ENCODE measurements around the gene SNRPD3.

The SNRPD3 gene

DNA sequence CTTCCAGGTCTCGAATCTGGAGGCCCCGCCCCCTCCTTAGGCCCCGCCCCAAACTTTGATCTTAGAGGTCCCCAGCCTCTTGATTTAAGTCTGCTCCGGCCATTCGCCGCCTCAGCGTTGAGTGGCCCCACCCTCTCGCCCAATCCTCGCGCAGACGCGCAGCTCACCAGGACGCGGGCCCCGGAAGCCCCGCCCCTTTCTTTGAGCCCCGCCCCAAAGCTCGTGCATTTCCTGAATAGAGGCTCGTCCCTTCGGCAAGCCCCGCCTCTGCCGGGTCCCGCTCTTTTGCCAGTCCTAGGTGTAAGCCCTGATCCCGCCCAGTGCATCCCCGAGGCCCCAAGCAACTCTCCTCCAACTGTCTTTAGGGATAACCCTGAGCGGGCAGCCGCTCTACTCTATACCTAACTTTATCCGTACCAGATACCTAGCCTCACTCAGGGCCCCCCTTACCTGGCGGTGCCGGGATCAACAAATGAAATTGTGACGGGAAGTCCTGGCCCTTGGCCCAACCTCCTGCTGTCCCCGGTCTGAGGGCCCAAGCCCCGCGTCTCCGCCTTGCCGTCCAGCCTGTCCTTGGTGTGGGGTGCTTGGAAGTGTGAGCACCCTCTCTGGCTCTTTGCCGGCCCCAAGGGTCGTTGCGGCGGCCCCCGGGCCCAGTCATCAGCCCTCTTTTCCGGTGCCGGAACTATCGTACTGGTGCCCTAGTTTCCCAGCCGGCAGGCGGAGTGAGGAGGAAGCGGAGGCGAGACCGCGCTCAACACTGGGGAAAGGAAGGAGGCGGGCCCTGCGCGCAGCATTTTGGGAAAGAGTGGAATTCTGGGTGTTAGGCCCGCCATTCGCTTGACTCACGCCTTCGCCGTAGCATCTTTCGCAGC is at the start of gene SNRPD3:
Gene SNRPD3, plus strand, starts transcription at position 835 of the 875 bp plus-strand sequence. CDS start 1,676 bp downstream, outside the sequence.
- FAIRE-seq, result no peak
- DNase-seq (ENCODE audit: insufficient read length, low spot score), result peak; percentile 94
- TF ChIP-seq, protein P1, sequence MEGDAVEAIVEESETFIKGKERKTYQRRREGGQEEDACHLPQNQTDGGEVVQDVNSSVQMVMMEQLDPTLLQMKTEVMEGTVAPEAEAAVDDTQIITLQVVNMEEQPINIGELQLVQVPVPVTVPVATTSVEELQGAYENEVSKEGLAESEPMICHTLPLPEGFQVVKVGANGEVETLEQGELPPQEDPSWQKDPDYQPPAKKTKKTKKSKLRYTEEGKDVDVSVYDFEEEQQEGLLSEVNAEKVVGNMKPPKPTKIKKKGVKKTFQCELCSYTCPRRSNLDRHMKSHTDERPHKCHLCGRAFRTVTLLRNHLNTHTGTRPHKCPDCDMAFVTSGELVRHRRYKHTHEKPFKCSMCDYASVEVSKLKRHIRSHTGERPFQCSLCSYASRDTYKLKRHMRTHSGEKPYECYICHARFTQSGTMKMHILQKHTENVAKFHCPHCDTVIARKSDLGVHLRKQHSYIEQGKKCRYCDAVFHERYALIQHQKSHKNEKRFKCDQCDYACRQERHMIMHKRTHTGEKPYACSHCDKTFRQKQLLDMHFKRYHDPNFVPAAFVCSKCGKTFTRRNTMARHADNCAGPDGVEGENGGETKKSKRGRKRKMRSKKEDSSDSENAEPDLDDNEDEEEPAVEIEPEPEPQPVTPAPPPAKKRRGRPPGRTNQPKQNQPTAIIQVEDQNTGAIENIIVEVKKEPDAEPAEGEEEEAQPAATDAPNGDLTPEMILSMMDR (IDR thresholded peaks at IDR 0.05; ENCODE audit: insufficient read depth, missing control alignments), result no peak

DNA sequence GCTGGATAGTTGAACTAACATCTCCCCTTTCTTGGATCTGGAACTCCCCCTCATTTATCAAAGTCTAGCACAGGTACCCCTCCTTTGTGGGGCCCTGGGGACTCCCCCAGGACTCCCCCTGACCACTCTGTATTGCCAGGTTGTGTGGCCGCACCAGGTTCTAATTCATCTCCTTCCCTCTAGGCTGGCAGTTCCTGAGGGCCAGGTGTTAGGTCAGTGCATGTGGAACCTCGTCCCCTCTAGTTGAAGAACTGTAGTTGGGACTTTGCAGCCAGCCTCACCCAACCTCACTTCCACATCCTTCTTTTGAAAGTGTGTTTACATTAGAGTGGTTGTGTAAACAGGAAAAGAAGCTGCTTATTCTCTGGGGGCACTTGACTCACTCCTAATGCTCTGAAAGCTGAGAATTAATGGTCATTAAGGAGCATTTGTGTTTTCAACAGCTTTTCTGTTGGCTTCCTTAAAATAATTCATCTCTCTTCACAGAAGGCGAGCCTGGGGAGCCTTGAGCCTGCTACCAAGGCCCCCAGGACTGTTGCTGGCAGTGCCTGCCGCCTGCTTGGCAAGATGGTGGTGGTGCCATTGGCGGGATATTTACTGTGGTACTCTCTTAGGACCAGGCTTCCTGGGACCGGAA is 48.9 kb upstream of the SNRPD3 start:
- TF ChIP-seq, protein P1 (IDR thresholded peaks at IDR 0.05; ENCODE audit: insufficient read depth, missing control alignments), result no peak
- FAIRE-seq (no peak), DNase-seq (ENCODE audit: insufficient read length, low spot score) (no peak)

DNA sequence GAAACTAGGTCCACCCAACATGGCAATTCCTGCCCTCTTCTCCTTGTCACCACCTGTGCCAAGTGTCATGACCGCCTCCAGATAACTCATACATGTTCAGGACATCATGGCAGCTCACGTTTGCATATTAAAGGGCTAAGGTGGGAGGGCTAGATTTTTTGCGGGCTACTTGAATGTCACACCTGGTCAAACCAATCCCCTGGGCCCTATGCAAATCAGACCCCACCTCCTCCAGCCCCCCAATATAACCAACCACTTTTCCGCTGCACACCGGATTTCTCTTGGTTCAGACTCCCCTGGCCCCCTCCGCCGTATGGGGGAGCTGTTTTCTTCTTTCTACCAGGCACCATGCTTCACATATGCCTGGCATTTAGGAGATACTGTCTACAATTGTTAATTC is 48.1 kb upstream of the SNRPD3 start:
- TF ChIP-seq, protein P1 (IDR thresholded peaks at IDR 0.05; ENCODE audit: insufficient read depth, missing control alignments), result no peak
- no peak for FAIRE-seq
- no peak for DNase-seq (ENCODE audit: insufficient read length, low spot score)

DNA sequence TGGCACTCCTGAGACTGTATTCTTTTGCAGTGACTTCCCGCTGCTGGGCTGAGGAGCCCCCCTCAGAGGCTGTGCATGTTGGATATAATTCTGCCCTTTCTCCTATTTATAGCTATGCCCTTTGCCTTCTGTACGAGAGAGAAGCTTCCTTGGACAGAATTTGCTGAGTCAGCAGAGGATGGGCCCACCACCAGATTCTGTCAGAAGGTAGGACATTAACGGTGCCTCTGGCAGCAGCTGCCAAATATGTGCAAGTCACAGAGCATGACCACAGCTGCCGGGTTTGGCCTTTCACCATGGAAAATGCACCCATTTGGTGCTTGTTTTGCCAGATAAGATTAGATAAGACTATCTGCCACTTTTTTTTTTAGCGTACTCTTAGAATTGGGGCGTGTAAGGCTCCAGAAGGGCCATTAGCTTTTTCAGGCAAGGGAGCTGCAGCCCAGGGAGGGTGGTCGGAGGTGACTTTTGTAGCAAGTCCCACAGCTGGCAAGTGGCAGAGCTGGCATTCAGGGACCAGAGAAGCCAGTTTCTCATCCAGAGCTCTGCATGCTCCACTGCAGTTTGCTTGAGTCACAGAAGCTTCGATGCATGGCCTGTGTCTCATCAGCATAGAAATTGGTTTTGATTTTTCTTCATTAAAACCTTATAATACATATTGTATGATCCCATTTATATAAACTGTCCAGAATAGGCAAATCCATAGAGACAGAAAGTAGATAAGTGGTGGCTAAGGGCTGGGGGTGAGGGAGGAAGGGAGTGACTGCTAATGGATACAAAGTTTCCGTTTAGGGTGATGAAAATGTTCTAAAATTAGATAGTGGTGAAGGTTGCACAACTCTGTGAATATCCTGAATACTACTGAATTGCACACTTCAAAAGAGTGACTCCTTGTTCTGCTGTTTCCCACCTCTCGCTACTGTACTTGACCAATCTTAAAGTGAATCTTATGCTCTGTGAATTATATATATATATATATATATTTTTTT is 44.9 kb upstream of the SNRPD3 start:
- FAIRE-seq (no peak), DNase-seq (ENCODE audit: insufficient read length, low spot score) (no peak)
- TF ChIP-seq, protein P1 (IDR thresholded peaks at IDR 0.05; ENCODE audit: insufficient read depth, missing control alignments), result no peak

DNA sequence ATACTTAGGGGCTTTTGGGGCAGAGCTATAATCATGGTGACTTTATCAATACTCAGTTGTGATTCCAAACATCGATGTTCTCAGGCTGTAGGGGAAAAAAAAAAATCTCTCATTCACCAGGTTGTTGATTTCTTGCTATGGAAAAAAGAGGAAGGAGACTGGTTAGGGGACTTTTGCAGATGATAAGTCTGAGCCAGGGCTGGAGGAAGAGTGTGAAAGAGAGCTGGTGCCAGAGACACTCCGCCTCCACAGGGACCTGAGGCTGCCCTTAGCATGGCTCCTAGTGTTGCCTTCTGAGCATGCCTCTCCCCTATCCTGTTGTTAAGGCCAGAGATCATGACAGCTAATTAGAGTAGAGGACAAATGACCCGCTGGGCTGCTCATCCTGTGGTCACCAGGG is 43.8 kb upstream of the SNRPD3 start:
- DNase-seq (ENCODE audit: insufficient read length, low spot score) (no peak), FAIRE-seq (no peak)
- TF ChIP-seq, protein P1 (IDR thresholded peaks at IDR 0.05; ENCODE audit: insufficient read depth, missing control alignments), result no peak

DNA sequence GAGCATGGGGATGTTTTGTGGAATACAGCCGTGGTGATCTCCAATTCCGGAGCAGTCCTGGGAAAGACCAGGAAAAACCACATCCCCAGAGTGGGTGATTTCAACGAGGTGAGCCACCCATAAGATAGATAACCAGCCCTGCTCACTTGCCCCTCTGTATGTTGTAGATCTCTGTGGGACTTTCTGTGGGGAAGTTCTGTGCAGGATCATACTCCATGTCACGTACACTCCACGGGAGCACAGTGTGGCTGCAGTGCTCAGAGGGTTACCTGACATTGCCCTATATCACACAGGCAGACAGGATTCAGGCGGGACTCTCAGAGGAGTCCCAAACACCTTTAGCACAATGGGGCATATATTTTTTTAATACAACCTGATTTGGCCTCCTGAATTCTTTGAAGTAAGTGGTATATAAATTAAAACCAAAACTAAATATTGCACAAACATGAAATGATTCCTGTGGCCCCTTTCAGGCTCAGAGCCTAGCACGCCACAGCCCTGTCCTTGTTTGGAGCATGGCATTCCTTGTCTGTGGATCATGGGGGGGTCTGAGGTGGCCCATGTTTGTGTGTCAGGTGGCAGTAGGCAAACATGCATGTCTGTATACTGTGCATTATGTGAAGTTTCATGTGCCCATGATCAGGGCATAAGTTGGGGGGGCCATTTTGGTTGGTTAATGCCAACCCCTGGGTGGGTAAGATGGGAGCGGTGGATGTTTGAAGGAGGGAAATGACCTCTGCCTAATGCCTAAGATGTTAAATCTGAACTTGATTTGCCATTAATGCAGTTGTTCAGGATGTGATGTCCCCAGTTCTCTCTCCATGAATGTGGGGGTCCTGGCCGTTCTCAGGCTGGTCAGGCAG is 42.2 kb upstream of the SNRPD3 start:
- DNase-seq (ENCODE audit: insufficient read length, low spot score) (no peak), FAIRE-seq (no peak)
- TF ChIP-seq, protein P1 (IDR thresholded peaks at IDR 0.05; ENCODE audit: insufficient read depth, missing control alignments), result no peak

Data from D721Med (cell line).